HL-60/S4 treated with phorbol 12-myristate 13-acetate at 8.2 ng/mL for 4 days and 3 days (cell line): ENCODE data around the gene TEKT2.

Experiments used
- in situ Hi-C: fragments of 300-500 bp; cut with MboI; formaldehyde crosslinking; loops from 2 replicates; pipeline ENCODE4 v1.15.0; 2022; ENCODE audit warnings: low sequenced_read_pairs

TEKT2 gene

DNA sequence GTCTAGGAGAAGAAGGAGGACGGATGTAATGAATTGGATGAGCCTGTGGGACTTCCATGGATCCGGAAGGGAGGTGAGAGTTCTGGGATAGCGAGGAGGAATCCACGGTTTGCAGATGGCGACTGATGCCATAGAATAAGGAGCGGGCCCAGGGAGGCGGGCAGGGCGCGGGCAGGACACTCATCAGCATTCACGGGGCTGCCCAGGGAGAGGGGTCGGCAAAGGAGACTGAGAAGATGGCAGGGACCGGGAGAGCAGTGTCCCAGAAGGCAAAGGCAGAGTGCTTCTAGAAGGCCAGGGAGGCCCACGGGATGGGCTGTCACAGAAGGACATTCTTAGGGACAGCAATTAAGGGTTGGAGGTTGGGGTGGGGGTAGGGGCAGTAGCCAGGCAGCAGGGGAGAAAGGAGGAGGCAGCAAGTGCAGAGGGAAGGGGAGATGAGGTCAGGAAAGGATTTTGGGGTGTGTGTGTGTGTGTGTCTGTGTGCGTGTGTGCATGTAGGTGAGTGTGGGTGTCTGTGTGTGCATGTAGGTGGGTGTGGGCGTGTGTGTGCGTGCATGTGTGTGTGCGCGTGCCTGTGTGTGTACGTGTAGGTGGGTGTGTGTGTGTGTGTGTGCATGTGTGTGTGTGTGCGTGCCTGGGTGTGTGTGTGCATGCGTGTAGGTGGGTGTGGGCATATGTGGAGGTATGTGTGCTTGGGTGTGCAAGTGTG is 42.3 kb downstream of the TEKT2 start:
- in situ Hi-C loops: no loop called here

DNA sequence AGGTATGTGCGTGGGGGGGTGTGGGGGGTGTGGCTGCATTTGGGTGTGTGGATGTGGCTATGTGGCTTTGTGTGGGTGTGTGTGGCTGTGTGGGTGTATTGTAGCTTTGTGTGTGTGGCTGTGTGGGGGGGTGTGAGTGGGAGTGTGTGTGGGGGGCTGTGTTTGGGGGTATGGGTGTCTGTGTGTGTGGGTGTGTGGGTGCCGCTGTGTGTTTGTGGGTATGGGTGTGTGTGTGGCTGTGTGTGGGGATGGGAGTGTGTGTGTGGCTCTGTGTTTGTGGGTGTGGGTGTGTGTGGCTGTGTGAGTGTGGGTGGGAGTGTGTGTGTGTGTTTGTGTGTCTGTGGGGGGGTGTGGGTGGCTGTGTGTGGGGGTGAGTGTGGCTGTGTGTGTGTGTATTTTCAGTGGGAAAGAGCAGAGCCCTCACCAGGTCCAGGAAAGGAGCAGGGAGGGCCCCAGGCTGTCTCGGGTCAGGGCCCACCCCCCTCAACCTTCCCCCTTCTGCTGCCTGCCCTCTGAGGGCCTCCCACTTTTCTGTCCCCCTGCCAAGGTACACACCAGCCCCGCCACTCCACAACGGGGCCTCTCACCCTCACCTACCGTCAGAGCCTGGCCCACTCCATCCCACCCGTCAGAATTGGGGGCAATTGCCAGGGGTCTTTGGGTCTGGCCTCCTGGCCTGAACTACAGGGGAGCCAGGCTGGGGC is 43.1 kb downstream of the TEKT2 start:
- in situ Hi-C loops: no loop called here

DNA sequence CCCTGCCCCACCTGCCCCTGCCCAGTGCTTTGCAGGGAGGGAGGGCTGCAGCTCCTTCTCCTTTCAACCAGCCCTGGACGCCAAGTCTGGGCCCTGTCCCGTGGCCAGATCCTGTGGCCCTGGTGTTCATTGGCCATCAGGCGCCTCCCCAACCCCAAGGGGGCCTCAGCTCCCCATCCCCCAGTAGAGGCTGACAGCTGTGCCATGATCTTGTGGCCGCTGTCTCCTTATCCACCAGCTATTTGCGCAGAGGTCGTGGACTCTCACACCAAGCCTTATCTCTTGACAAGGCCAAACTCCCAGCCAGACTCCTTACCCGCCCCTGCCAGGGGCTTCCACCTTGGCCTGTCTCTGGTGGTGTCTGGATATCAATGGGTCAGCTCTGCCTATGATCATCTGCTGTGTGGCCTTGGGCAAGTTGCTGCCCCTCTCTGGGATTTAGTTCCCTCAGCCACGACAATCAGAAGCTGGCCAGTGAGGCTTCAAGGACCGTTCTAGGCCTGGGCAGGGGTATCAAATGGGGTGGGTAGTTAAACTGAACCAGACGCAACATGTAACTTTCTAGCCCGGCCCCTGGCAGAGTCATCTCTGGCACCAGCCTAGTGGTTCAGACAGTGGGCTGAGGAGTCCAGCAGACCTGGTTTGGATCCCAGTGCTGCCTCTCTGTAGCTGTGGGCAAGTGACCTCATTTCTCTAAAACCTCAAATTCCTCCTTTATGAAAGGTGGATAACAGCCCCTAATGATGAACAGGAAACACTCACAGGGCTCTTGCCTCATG is 44.4 kb downstream of the TEKT2 start:
- in situ Hi-C loops: no loop called here

DNA sequence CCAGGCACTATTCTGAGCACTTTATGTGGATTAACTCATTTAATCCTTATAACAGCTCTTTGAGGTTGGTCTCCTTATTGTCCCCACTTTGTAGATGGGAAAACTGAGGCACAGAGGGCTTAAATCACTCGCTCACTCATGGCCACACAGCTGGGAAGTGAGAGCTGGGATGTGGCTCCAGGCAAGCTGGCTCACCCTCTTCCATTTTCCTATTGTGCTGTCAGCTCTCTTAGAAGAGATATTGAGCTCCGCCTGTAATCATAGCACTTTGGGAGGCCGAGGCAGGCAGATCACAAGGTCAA is 45.0 kb downstream of the TEKT2 start:
- in situ Hi-C loops: no loop called here

DNA sequence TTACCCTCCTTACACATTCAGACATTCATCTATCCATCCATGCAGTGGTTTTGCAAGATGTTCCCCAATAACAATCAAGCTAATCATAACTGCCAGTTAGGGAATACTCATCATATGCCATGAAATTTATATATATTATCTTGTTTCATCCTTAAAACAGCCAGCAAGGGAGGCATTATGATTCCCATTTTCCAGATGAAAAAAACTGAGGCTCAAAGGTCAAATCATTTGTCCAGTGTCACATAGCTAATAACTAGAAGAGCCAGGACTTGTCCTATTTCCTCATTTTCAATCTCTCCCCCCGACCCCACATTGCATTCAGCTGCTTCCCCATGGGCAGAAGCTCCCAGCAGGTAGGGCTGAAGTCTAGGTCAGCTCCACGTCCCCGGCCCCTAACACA is 48.1 kb downstream of the TEKT2 start:
- in situ Hi-C loops: no loop called here

DNA sequence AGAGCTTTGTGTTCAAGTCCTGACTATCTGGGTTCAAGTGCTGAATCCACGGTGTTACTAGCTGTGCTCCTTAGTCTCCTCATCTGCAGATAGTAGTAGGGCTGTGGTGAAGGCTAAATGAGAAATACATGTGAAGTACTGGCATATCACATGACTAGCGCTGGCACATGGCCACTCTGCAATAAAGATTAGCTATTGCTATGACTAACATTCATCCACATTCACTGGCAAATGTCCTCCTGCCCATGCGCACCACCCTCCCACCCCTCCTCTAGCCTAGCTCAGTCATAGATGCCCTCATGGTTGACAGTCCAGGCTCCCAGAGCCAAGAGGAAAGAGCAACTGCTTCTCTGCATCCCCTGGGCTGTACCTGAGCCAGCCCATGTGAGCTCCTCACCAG is 49.6 kb downstream of the TEKT2 start:
- in situ Hi-C loops: no loop called here

DNA sequence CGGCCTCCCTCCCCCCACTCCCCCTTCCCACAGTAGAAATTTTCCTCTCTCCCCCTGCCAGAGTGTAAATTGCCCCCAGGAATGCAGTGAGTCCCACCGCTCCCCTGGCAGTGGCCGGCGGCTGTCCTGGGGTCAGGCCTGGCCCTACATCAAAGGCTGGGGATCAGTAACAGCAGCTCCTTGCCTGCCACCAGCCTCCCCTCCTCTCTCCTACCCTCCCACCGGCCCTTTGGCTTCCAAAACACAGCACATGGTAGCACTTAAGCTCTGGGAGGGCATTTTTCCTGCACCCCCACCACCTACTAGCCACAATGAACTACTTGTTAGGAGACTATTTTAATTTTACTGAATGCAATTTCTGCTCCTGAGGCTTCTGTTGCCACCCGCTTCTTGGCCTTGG is 50.1 kb downstream of the TEKT2 start:
- in situ Hi-C loops: no loop called here

DNA sequence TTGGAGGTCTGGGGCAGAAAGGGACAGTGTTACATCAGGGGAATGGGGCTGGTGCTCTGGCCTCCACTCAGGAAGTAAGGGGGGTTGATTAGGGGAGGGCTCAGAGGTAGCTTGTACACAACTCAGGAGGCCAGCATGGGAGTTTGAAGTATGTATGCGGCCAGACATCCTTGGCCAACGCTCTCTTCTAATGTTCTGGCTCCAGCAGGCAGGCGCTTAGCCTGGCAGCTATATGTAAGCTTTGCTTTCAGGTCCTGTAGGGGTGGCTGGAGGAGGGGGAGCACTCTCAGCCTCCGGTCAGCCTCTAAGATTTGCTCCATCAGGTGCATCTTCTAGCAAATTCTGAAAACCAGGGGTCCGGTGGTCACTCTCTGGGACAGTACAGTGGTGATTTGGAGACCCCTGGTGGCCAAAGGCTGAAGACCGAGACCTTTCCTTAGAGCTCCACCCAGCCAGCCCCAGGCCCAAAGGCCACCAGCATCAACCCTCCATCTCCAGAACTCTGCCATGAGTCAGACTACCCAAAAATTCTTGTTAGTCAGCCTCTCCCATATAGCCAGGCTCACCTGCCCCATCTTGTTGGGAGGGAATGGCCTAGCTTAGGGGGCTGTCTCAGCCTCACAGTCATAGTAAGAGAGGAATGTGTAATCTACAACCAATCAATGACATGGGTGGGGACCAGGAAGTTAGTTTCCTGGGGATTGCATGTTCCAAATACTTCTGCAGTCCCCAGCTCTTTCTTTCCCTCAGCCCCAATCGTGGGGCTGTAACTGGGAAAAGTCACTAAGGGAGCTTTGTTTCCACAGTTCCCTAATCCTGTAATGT is 50.8 kb downstream of the TEKT2 start:
- in situ Hi-C loops: no loop called here

DNA sequence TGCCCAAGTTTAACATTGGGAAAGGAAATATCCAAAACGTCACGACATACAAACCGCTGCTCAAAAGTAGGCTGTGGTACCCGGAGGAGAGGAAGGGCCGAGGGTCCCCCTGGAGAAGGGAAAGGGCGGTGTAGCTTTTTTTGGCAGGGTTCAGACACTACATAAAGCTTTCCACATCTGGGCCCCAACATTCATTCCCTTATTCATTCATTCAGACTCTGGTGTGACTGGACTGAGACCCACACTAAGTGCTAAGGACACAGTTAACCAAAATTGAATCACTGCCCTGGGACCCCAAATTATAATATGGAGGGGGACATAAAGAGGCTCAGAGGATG is 51.4 kb downstream of the TEKT2 start:
- in situ Hi-C loops: no loop called here

DNA sequence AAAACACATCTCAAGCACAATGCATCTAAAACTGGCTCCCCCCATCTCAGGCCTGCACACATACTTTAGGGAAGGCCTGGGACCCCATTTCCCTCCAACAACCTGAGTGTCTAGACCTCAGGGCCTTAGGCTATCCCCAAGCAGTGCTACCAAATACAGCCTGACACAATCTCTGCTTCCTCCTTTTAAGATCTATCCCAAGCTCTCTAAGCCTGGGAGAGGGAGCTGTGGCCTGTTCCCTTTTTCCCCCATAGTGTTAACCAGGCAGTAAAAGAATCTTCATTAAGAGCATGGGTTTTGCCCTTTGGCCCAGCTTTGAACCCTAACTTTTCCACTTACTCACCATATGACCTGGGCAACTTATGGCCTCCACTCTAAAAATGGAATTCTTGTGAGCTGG is 51.9 kb downstream of the TEKT2 start:
- in situ Hi-C loops: no loop called here

DNA sequence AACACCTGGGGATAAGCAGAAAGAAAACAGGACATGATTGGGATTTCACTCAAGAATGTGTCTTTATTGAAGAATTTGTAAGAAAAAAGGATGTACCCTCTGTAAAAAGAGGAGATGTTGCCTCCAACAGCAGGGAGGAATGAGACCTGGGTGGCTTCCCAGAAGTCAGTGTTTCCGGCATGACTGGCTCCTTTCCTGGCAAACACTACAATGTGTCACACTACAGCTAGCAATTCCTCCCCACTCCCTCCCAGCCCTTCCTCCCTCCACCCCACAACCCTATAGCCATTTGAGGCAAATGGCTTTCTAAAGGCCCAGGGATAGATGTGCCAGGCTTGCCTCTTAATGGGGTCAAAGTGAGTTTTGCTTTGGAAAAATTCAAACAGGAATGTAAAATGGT is 52.6 kb downstream of the TEKT2 start:
- in situ Hi-C loops: no loop called here

DNA sequence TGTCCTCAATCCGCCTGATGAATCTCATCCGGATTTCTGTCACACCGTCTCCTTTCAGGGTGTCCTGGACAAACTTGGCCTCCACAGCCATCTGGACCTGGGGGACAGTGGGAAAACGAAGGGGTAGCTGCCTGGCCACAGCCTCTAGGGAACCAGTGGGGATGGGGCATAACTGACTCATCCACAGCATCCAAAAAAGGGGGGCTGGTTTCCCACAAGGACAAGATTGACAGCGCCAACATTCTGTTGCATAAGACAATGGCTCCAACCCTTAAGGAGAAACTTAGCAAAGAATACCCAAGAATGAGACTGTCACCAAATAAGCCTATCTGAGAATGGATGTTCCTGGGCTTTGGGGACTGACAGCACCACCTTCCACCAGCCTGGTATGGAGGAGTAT is 53.3 kb downstream of the TEKT2 start:
- in situ Hi-C loops: no loop called here

DNA sequence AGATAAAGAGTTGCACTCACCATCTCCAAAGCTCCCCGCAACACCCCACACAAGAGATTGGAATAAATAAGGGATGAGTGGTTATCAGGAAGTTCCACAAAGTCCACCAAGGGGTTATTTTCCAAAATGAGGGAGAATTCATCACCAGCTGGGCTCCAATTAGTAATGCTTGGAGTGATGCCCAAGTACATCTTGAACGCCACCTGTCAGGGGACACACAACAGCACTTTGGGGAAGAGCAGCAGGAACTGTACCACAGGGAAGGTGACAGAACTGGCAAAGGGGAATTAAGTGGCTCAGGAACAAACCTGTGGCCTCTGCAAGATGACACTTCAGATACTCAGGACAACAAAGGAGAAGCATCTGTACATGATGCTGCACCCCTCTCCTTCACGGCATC is 53.9 kb downstream of the TEKT2 start:
- in situ Hi-C loops: no loop called here
